Loucy (cell line): ENCODE results near the gene MYO1D.

Experiments
- H2AFZ ChIP-seq: fragments of 200-600 bp; sonication (generic); 2 replicates; pipeline ENCODE4 v1.6.0; 2016; ENCODE audit warnings: antibody characterized with exemption, mild to moderate bottlenecking, low read length, moderate library complexity
- H3F3A ChIP-seq: fragments of 200-600 bp; 2 replicates; pipeline ENCODE4 v1.6.0; 2016; ENCODE audit warnings: antibody characterized with exemption, low read depth, mild to moderate bottlenecking
- H3K27me3 ChIP-seq: fragments of 200-600 bp; sonication (generic); 2 replicates; pipeline ENCODE4 v1.6.1; 2014; ENCODE audit warnings: low read length, mild to moderate bottlenecking; ENCODE audit not compliant: insufficient read depth, poor library complexity, severe bottlenecking
- H3K36me3 ChIP-seq: fragments of 200-600 bp; sonication (generic); 2 replicates; pipeline ENCODE4 v1.6.1; 2016; ENCODE audit warnings: low read length; ENCODE audit not compliant: insufficient read depth
- H3K4me1 ChIP-seq: fragments of 200-600 bp; sonication (generic); 2 replicates; pipeline ENCODE4 v1.5.1; 2014; ENCODE audit warnings: low read length, mild to moderate bottlenecking; ENCODE audit not compliant: insufficient read depth, poor library complexity, severe bottlenecking
- H3K4me2 ChIP-seq: fragments of 200-600 bp; sonication (generic); 2 replicates; pipeline ENCODE4 v1.6.0; 2014; ENCODE audit warnings: antibody characterized with exemption, low read length, low read depth, mild to moderate bottlenecking; ENCODE audit not compliant: poor library complexity, severe bottlenecking
- H3K4me3 ChIP-seq: fragments of 200-600 bp; sonication (generic); 2 replicates; pipeline ENCODE4 v1.5.1; 2014; ENCODE audit warnings: low read length, mild to moderate bottlenecking, mixed read lengths; ENCODE audit not compliant: poor library complexity, severe bottlenecking
- H3K79me2 ChIP-seq: fragments of 200-600 bp; sonication (generic); 2 replicates; pipeline ENCODE4 v1.6.1; 2014; ENCODE audit warnings: low read length; ENCODE audit not compliant: insufficient read depth
- H3K9ac ChIP-seq: fragments of 200-600 bp; sonication (generic); 2 replicates; pipeline ENCODE4 v1.6.0; 2014; ENCODE audit warnings: mild to moderate bottlenecking, low read depth, low read length, moderate library complexity; ENCODE audit not compliant: poor library complexity, severe bottlenecking
- H3K9me2 ChIP-seq: fragments of 200-600 bp; sonication (generic); replicated peaks from 2 replicates; pipeline ENCODE4 v1.6.1; 2016; ENCODE audit warnings: low read depth, low read length, mixed read lengths
- H3K9me3 ChIP-seq: fragments of 200-600 bp; sonication (generic); 2 replicates; pipeline ENCODE4 v1.6.1; 2014; ENCODE audit warnings: mild to moderate bottlenecking, antibody characterized with exemption, low read length, low read depth; ENCODE audit not compliant: insufficient read depth
- H4K20me1 ChIP-seq: fragments of 200-600 bp; sonication (generic); 2 replicates; pipeline ENCODE4 v1.6.0; 2014; ENCODE audit warnings: antibody characterized with exemption, low read length, mild to moderate bottlenecking; ENCODE audit not compliant: insufficient read depth, poor library complexity, severe bottlenecking
- EZH2phosphoT487 ChIP-seq: fragments of 200-600 bp; IDR thresholded peaks from 2 replicates; pipeline ENCODE4 v1.6.1; 2018; ENCODE audit warnings: antibody characterized with exemption, mild to moderate bottlenecking, moderate library complexity, borderline replicate concordance
- TF ChIP-seq, protein P1 (sequence below): fragments of 200-600 bp; sonication (generic); conservative IDR thresholded peaks from 2 replicates; pipeline ENCODE4 v1.5.1; 2014; ENCODE audit warnings: mild to moderate bottlenecking, antibody characterized with exemption, low read length

The MYO1D gene

DNA sequence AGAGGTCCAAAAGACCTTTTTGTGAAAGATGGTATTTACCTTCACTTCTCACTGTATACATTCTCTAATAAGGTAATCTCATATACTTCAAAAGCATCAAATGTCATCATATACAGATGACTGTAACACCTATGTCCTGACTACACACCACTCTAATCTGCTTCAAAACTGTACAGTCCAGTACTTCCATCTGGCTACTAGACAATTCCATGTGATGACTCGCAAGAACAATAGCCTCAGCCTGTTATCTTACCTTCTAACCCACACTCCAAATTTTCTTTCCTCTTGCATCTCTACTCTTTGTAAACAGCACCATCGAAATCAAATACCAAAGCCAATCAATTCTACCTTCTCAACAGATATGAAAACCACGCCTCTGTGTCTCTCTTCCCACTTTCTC is 24.1 kb downstream of the MYO1D start:
- Histone ChIP-seq H3K79me2 (no peaks in the 10 kb centered on the region), H3K9me3 (no peaks in the 10 kb centered on the region), H4K20me1 (no peaks in the 10 kb centered on the region), H3K4me3 (no peak overlapping the region), H3K4me1 (no peaks in the 10 kb centered on the region), H3K9ac (no peak overlapping the region), H3K9me2 (no peaks in the 10 kb centered on the region), H3K4me2 (no peak overlapping the region), H3F3A (no peaks in the 10 kb centered on the region), H3K36me3 (no peaks in the 10 kb centered on the region), H2AFZ (no peak overlapping the region), H3K27me3 (no peaks in the 10 kb centered on the region)
- no peak for TF ChIP-seq EZH2phosphoT487
- TF ChIP-seq, protein P1, sequence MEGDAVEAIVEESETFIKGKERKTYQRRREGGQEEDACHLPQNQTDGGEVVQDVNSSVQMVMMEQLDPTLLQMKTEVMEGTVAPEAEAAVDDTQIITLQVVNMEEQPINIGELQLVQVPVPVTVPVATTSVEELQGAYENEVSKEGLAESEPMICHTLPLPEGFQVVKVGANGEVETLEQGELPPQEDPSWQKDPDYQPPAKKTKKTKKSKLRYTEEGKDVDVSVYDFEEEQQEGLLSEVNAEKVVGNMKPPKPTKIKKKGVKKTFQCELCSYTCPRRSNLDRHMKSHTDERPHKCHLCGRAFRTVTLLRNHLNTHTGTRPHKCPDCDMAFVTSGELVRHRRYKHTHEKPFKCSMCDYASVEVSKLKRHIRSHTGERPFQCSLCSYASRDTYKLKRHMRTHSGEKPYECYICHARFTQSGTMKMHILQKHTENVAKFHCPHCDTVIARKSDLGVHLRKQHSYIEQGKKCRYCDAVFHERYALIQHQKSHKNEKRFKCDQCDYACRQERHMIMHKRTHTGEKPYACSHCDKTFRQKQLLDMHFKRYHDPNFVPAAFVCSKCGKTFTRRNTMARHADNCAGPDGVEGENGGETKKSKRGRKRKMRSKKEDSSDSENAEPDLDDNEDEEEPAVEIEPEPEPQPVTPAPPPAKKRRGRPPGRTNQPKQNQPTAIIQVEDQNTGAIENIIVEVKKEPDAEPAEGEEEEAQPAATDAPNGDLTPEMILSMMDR: no peak

DNA sequence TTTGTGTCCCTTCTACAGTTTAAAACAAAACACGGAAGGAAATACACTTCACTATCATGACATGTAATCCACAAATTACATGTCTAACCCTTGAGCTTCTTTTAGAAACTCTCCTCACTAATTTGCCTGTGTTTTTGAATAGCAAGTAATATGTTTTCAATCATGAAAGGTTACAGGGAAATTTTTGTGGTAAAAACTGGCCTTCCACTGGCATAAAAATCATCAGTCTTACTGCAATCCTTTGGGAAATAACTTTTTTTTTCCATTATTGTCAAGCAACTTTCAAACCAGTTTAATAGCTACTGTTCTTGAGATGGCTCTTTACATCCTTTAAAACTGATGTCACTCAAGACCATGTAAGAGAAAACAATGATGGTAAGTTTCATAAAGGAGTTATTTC is 27.0 kb downstream of the MYO1D start:
- no peaks in the 10 kb centered on the region for H3K9me3 ChIP-seq
- H3K4me1 ChIP-seq: no peaks in the 10 kb centered on the region
- TF ChIP-seq, protein P1: no peak
- TF ChIP-seq EZH2phosphoT487: no peak
- no peak overlapping the region for H2AFZ ChIP-seq
- no peak overlapping the region for H3K4me2 ChIP-seq
- no peak overlapping the region for H3K4me3 ChIP-seq
- no peaks in the 10 kb centered on the region for H3K79me2 ChIP-seq
- H3K9me2 ChIP-seq: no peaks in the 10 kb centered on the region
- H4K20me1 ChIP-seq: no peaks in the 10 kb centered on the region
- no peaks in the 10 kb centered on the region for H3F3A ChIP-seq
- no peaks in the 10 kb centered on the region for H3K27me3 ChIP-seq
- H3K36me3 ChIP-seq: no peaks in the 10 kb centered on the region
- H3K9ac ChIP-seq: no peak overlapping the region

DNA sequence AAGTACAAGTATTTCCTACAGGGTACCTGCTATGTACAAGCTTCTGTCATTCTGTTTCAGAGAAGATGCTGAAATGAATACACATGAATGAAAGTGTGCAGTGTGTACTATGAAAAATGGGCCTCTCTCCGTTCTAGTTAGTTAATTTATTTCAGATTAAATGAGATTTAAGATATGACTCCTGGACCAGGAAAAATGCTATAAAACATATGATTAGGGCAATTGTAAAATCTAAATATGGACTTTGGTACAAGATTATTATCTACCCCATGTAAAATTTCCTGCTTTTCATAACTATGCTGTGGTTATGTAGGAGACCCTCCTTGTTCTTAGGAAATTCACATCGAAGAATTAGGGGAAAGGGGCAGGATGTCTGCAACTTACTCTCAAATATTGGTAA is 28.9 kb downstream of the MYO1D start:
- Histone ChIP-seq H3K9me2 (no peaks in the 10 kb centered on the region), H3F3A (no peaks in the 10 kb centered on the region), H3K4me1 (no peaks in the 10 kb centered on the region), H2AFZ (no peak overlapping the region), H3K4me3 (no peak overlapping the region), H3K27me3 (no peaks in the 10 kb centered on the region), H3K79me2 (no peaks in the 10 kb centered on the region), H3K9me3 (no peaks in the 10 kb centered on the region), H3K9ac (no peak overlapping the region), H3K36me3 (no peaks in the 10 kb centered on the region), H4K20me1 (no peaks in the 10 kb centered on the region), H3K4me2 (no peak overlapping the region)
- no peak for TF ChIP-seq EZH2phosphoT487
- TF ChIP-seq, protein P1: no peak
